Activated naive CD4-positive, alpha-beta T cell treated with anti-CD3 and anti-CD28 coated beads, Interleukin-2, amount 10 ng/mL, durations not matched to agents 7 days and 5 days (primary cell): ENCODE data around the gene ANO4.

Source experiments
- CTCF ChIA-PET: fragments of 350-600 bp; sonication (Branson Sonifier 250); formaldehyde crosslinking; loops from one replicate; lab custom pipeline; 2021; ENCODE audit warnings: antibody characterized with exemption; lab: Charles Lee
- DNase-seq: peaks from one replicate; pipeline ENCODE4 v3.0.0-alpha.2; 2020
- H3K27ac Mint-ChIP-seq: one replicate; pipeline ENCODE4 v1.8.0; 2021; ENCODE audit warnings: mild to moderate bottlenecking, moderate library complexity, mixed read lengths
- H3K27me3 Mint-ChIP-seq: one replicate; pipeline ENCODE4 v1.8.0; 2021; ENCODE audit warnings: mild to moderate bottlenecking, mixed read lengths
- H3K36me3 Mint-ChIP-seq: one replicate; pipeline ENCODE4 v1.8.0; 2021; ENCODE audit warnings: mixed read lengths
- H3K4me1 Mint-ChIP-seq: one replicate; pipeline ENCODE4 v1.8.0; 2021; ENCODE audit warnings: mixed read lengths
- H3K4me3 Mint-ChIP-seq: one replicate; pipeline ENCODE4 v1.8.0; 2021; ENCODE audit warnings: mild to moderate bottlenecking, moderate library complexity, mixed read lengths
- H3K9me3 Mint-ChIP-seq: one replicate; pipeline ENCODE4 v1.8.0; 2021; ENCODE audit warnings: mixed read lengths

Gene ANO4

GRCh38 chr12:101018540-101018939 lies 224.0 kb downstream of the ANO4 start:
- no peaks in the 10 kb centered on the region for H3K9me3 Mint-ChIP-seq
- CTCF ChIA-PET = no interaction called here
- H3K27me3 Mint-ChIP-seq = no peaks in the 10 kb centered on the region
- H3K4me1 Mint-ChIP-seq = no peaks in the 10 kb centered on the region
- H3K27ac Mint-ChIP-seq = no peak overlapping the region
- H3K36me3 Mint-ChIP-seq = no peaks in the 10 kb centered on the region
- DNase-seq = no peak
- no peak overlapping the region for H3K4me3 Mint-ChIP-seq

DNA sequence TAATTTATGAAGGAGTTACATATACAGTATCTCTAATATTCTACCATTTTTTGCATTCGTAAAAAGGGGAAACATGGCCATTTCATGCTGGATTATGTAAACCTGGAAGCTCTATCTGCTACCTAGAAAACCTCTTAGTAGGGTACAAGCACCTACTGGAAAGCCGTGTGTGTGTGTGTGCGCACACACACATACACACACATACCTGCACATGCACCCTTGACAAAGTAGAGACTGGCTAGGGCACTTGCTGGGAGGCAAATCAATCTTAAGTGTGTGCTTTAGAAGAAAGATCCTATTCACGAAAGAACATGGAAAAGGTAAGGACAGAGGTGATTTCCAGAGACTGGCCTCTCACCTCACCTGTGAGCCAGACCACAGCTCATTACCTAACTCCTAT lies 224.6 kb downstream of the ANO4 start:
- H3K4me1 Mint-ChIP-seq = no peaks in the 10 kb centered on the region
- no peak overlapping the region for H3K27ac Mint-ChIP-seq
- no peaks in the 10 kb centered on the region for H3K36me3 Mint-ChIP-seq
- no peaks in the 10 kb centered on the region for H3K9me3 Mint-ChIP-seq
- no peak overlapping the region for H3K4me3 Mint-ChIP-seq
- no peaks in the 10 kb centered on the region for H3K27me3 Mint-ChIP-seq
- CTCF ChIA-PET = no interaction called here
- no peak for DNase-seq

DNA sequence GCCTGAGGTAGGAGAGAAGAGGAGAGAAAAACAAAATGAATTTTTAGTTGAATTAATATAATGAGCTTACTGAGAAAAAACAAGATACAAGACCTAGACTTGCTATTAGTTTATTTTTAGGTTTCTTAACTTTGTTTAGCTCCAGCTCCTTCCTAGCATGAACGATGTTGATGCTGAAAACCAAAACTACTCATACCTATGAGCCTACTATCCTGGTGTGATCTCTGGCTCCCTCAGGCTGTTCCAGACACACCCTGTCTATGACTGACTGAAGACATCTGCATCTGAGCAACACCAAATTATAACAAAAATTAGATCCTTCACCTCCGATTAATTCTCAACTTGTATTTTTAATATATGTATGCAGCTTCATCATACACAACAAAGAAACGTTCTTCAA lies 225.1 kb downstream of the ANO4 start:
- DNase-seq = no peak
- no peaks in the 10 kb centered on the region for H3K4me1 Mint-ChIP-seq
- H3K27me3 Mint-ChIP-seq = no peaks in the 10 kb centered on the region
- no peak overlapping the region for H3K27ac Mint-ChIP-seq
- no peaks in the 10 kb centered on the region for H3K9me3 Mint-ChIP-seq
- H3K36me3 Mint-ChIP-seq = no peaks in the 10 kb centered on the region
- CTCF ChIA-PET = no interaction called here
- H3K4me3 Mint-ChIP-seq = no peak overlapping the region

- Mint-ChIP-seq H3K4me3 (no peak overlapping the region), H3K4me1 (no peaks in the 10 kb centered on the region), H3K36me3 (no peaks in the 10 kb centered on the region), H3K9me3 (no peaks in the 10 kb centered on the region), H3K27ac (no peak overlapping the region), H3K27me3 (no peaks in the 10 kb centered on the region)
- no peak for DNase-seq
- CTCF ChIA-PET = no interaction called here
These were observed 226.9 kb downstream of the ANO4 start for GRCh38 chr12:101021442-101021841.

DNA sequence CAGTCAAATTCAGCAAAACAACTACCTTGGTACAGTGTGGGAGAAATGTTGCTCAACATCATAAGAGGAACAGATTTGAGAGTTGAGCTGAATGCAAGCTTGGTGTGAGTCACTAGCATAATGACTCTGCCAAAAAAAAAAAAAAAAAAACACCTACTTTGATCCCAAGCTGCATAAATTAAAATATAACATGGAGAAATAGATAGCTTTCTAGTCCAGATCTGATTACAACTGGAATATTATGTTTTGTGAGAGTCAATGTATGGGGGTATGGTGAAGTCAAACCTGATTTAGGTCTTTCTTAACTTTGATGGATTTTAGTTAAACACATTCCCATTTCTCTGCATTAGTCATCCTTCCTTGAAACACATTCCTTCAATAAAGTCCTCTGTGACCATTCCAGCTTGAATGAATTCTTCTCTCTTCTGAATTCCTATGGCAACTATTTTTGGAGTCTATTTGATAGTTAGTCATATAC lies 227.4 kb downstream of the ANO4 start:
- no peaks in the 10 kb centered on the region for H3K4me1 Mint-ChIP-seq
- no peak for DNase-seq

GRCh38 chr12:101027200-101027599 lies 232.6 kb downstream of the ANO4 start:
- no peak overlapping the region for H3K4me3 Mint-ChIP-seq
- no peaks in the 10 kb centered on the region for H3K27me3 Mint-ChIP-seq
- CTCF ChIA-PET = no interaction called here
- peaks cover 28% of the 10 kb centered on the region for H3K9me3 Mint-ChIP-seq
- H3K27ac Mint-ChIP-seq = no peak overlapping the region
- H3K36me3 Mint-ChIP-seq = no peaks in the 10 kb centered on the region
- no peak for DNase-seq
- no peaks in the 10 kb centered on the region for H3K4me1 Mint-ChIP-seq

More for the DNA sequence above, 227.4 kb downstream of the ANO4 start:
- Mint-ChIP-seq H3K27me3 (no peaks in the 10 kb centered on the region), H3K36me3 (no peaks in the 10 kb centered on the region), H3K9me3 (peaks cover 2% of the 10 kb centered on the region), H3K27ac (no peak overlapping the region), H3K4me3 (no peak overlapping the region)
- CTCF ChIA-PET = no interaction called here

DNA sequence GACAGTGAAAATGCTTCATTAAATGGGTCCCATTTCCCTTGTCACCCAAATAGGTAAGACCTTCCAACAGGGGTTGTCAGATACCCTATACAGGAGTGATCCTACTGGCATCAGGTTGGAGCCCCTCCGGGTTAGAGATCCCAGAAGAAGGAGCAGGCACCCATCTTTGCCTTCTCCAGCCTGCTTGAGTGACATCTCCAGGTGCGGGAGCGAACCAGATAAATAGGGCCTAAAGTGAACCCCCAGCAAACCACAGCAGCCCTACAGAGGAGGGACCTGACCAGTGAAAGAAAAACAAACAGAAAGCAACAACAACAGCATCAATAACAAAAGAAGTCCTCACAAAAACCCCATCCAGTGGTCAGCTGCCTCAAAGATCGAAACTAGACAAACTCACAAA lies 233.2 kb downstream of the ANO4 start:
- peaks cover 30% of the 10 kb centered on the region for H3K9me3 Mint-ChIP-seq
- no peaks in the 10 kb centered on the region for H3K4me1 Mint-ChIP-seq
- H3K4me3 Mint-ChIP-seq = no peak overlapping the region
- DNase-seq = no peak
- CTCF ChIA-PET = no interaction called here
- no peaks in the 10 kb centered on the region for H3K27me3 Mint-ChIP-seq
- no peak overlapping the region for H3K27ac Mint-ChIP-seq
- H3K36me3 Mint-ChIP-seq = no peaks in the 10 kb centered on the region

GRCh38 chr12:101038289-101038871 lies 243.8 kb downstream of the ANO4 start:
- no peaks in the 10 kb centered on the region for H3K27me3 Mint-ChIP-seq
- no peak for DNase-seq
- no peak overlapping the region for H3K4me3 Mint-ChIP-seq
- CTCF ChIA-PET = no interaction called here
- H3K9me3 Mint-ChIP-seq = peaks cover 3% of the 10 kb centered on the region
- H3K4me1 Mint-ChIP-seq = no peaks in the 10 kb centered on the region
- no peaks in the 10 kb centered on the region for H3K36me3 Mint-ChIP-seq
- no peak overlapping the region for H3K27ac Mint-ChIP-seq

GRCh38 chr12:101039848-101040531 lies 245.4 kb downstream of the ANO4 start:
- no peak for DNase-seq
- Mint-ChIP-seq H3K9me3 (peaks cover 1% of the 10 kb centered on the region), H3K36me3 (no peaks in the 10 kb centered on the region), H3K4me3 (no peak overlapping the region), H3K27ac (no peak overlapping the region), H3K4me1 (no peaks in the 10 kb centered on the region), H3K27me3 (no peaks in the 10 kb centered on the region)
- CTCF ChIA-PET = no interaction called here

GRCh38 chr12:101040936-101041335 lies 246.4 kb downstream of the ANO4 start:
- no peak for DNase-seq
- no peaks in the 10 kb centered on the region for H3K27me3 Mint-ChIP-seq
- peaks cover 1% of the 10 kb centered on the region for H3K9me3 Mint-ChIP-seq
- no peak overlapping the region for H3K27ac Mint-ChIP-seq
- no peaks in the 10 kb centered on the region for H3K4me1 Mint-ChIP-seq
- H3K36me3 Mint-ChIP-seq = no peaks in the 10 kb centered on the region
- H3K4me3 Mint-ChIP-seq = no peak overlapping the region
- CTCF ChIA-PET = no interaction called here

- Mint-ChIP-seq H3K36me3 (no peaks in the 10 kb centered on the region), H3K4me1 (no peaks in the 10 kb centered on the region), H3K9me3 (peaks cover 1% of the 10 kb centered on the region), H3K27me3 (no peaks in the 10 kb centered on the region), H3K4me3 (no peak overlapping the region), H3K27ac (no peak overlapping the region)
- no peak for DNase-seq
- CTCF ChIA-PET = no interaction called here
These were observed 247.6 kb downstream of the ANO4 start for GRCh38 chr12:101042211-101042610.

- CTCF ChIA-PET = no interaction called here
- no peak for DNase-seq
- Mint-ChIP-seq H3K27ac (no peak overlapping the region), H3K4me3 (no peak overlapping the region), H3K4me1 (no peaks in the 10 kb centered on the region), H3K9me3 (peaks cover 1% of the 10 kb centered on the region), H3K27me3 (no peaks in the 10 kb centered on the region), H3K36me3 (no peaks in the 10 kb centered on the region)
These were observed 250.0 kb downstream of the ANO4 start for GRCh38 chr12:101044512-101045059.

DNA sequence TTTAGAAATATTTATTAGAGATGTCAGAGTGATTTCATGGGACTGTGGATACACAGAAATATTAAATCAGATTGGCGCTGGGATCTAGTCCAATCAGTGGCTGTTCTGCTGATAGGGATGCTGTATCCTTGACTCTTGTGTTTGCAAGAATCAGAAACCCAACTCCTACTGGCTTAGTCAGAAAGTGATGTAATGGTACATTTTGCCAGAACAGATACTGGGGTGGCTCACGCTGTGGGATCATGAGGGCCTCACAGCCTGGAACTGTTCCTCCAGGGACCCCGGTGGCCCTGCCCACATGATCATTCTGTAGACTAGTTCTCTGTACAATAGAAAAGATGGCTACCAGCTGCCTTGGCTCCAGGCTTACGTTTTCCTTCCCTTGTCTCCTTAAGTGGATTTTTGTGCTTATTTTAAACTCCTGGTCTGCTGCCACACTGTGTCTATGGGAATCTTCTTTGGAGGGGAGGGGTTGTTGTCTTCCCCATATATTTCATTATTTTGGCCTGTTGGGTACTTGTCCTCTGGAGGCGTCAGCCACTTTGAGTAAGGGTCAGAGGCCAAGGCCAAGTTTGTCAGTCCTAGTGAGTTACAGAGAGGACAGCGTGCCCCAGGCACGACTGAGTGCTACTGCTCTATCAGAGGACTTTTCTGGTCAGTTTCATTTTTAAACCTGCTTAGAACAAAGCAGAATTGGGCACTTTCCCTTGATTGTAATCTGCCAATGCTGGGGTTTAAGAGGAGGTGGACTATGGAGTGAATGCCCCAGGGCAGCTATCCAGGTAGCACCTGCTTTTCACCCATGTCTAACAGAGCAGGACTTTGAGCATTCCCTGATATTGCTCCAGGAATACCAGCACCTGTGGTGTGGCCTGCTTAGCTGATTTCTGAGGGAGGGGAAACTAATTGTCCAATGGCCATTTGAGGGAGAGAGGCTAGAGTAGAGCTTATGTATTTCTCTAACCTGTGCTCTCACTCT lies 251.2 kb downstream of the ANO4 start:
- Mint-ChIP-seq H3K27me3 (no peaks in the 10 kb centered on the region), H3K4me3 (no peak overlapping the region), H3K36me3 (no peaks in the 10 kb centered on the region), H3K9me3 (peaks cover 1% of the 10 kb centered on the region), H3K4me1 (no peaks in the 10 kb centered on the region), H3K27ac (no peak overlapping the region)
- no peak for DNase-seq
- CTCF ChIA-PET = interaction anchor here (0.5 kb wide), 1 partner anchor 52 kb away, joined by 3 read pairs; no protein-coding TSS in a partner anchor

DNA sequence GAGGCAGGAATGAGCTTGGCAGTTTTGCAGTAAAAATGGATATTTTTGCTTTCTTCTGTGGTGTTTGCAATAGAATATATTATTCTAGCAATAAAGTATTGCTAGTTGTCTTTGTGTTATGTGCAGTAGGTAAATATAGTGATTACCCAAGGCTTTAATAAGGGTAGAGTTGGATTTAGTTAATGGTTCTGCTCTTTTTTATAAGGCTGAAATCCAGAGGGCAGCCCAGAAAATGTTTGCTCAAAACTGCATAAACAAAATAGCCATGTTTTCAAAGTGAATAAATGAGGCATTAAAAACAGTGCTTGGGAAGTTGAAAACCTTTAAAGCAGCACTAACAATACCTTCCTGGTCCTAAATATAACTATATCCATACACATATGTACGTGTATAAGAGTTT lies 253.1 kb downstream of the ANO4 start:
- H3K27ac Mint-ChIP-seq = no peak overlapping the region
- no peaks in the 10 kb centered on the region for H3K36me3 Mint-ChIP-seq
- H3K4me3 Mint-ChIP-seq = no peak overlapping the region
- no peaks in the 10 kb centered on the region for H3K9me3 Mint-ChIP-seq
- CTCF ChIA-PET = no interaction called here
- no peaks in the 10 kb centered on the region for H3K4me1 Mint-ChIP-seq
- no peak for DNase-seq
- no peaks in the 10 kb centered on the region for H3K27me3 Mint-ChIP-seq
